ENCODE data around the gene CCDC127. TPM values are rescaled to one million over a fixed set of nuclear protein-coding genes. Genes with fewer than 3 reads are reported as not detected.

CCDC127 gene
- total RNA-seq, 1 donor from 2014 or later, result 7.0 TPM

DNA sequence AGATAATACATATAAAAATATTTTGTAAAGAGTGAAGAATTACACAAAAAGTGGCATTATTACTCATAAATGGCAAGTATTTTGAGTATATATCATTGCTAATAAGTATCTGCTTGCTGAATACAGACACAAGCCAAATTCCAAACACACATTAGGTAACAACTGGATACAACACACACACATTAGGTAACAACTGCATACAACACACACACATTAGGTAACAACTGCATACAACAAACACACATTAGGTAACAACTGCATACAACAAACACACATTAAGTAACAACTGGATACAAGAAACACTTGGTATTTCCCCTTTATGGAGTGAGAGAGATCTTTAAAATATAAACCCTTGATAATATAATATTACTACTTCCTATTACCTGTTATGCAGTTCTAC is 13.5 kb downstream of the CCDC127 start:
- no peak overlapping the region for H3K4me3 ChIP-seq
- no peak overlapping the region for H2AFZ ChIP-seq (replicated peaks)
- peaks cover 42% of the 10 kb centered on the region for H3K79me2 ChIP-seq (ENCODE audit: low read depth)
- H3K9me3 ChIP-seq (ENCODE audit: low read depth), result no peaks in the 10 kb centered on the region
- no peaks in the 10 kb centered on the region for H3K36me3 ChIP-seq
- no peak overlapping the region for H3K9ac ChIP-seq
- peaks cover 3% of the 10 kb centered on the region for H3F3A ChIP-seq (ENCODE audit: low read depth)
- H3K27ac ChIP-seq, result no peak overlapping the region
- Mint-ChIP-seq H3K4me1 (peaks cover 33% of the 10 kb centered on the region), H3K4me3 (no peak overlapping the region), H3K9me3 (no peaks in the 10 kb centered on the region), H3K27ac (no peak overlapping the region), H3K36me3 (peaks cover 25% of the 10 kb centered on the region), H3K27me3 (ENCODE audit: insufficient read depth, low read depth) (peaks cover 11% of the 10 kb centered on the region)
- peaks cover 63% of the 10 kb centered on the region for H4K20me1 ChIP-seq (ENCODE audit: low read depth)
- peaks cover 19% of the 10 kb centered on the region for H3K4me1 ChIP-seq
- no peaks in the 10 kb centered on the region for H3K27me3 ChIP-seq
- H3K4me2 ChIP-seq, result no peak overlapping the region
- TF ChIP-seq, protein P1, sequence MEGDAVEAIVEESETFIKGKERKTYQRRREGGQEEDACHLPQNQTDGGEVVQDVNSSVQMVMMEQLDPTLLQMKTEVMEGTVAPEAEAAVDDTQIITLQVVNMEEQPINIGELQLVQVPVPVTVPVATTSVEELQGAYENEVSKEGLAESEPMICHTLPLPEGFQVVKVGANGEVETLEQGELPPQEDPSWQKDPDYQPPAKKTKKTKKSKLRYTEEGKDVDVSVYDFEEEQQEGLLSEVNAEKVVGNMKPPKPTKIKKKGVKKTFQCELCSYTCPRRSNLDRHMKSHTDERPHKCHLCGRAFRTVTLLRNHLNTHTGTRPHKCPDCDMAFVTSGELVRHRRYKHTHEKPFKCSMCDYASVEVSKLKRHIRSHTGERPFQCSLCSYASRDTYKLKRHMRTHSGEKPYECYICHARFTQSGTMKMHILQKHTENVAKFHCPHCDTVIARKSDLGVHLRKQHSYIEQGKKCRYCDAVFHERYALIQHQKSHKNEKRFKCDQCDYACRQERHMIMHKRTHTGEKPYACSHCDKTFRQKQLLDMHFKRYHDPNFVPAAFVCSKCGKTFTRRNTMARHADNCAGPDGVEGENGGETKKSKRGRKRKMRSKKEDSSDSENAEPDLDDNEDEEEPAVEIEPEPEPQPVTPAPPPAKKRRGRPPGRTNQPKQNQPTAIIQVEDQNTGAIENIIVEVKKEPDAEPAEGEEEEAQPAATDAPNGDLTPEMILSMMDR (IDR thresholded peaks at IDR 0.05), result no peak
- no peak for TF ChIP-seq EZH2phosphoT487 (IDR thresholded peaks at IDR 0.05)
- no peak for TF ChIP-seq EZH2 (IDR thresholded peaks at IDR 0.05)
- no peak for DNase-seq (ENCODE audit: low spot score)

DNA sequence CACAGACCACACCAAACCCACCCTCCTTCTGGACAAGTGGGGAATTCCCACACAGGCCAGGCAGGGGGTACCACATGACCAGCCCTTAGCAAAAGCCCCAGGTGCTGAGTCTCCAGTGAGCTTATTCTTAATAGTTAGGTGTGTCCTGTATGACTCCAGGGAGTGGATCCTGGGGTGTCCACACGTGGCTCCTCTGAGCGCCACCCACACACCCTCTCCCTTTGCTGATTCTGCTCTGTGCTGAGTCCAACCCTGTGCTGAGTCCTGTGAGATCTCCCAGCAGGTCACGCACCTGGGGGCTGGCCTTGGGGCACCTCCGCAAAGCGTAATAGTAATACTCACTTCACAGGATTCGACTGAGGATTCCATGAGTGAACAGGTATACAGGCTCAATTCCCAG is 14.0 kb downstream of the CCDC127 start:
- no peak for TF ChIP-seq EZH2phosphoT487 (IDR thresholded peaks at IDR 0.05)
- TF ChIP-seq EZH2 (IDR thresholded peaks at IDR 0.05), result no peak
- TF ChIP-seq, protein P1 (IDR thresholded peaks at IDR 0.05), result no peak
- no peaks in the 10 kb centered on the region for H3K9me3 Mint-ChIP-seq
- H3K9me3 ChIP-seq (ENCODE audit: low read depth), result no peaks in the 10 kb centered on the region
- H3F3A ChIP-seq (ENCODE audit: low read depth), result peaks cover 3% of the 10 kb centered on the region
- no peak overlapping the region for H3K27ac Mint-ChIP-seq
- H3K27ac ChIP-seq, result no peak overlapping the region
- H3K4me1 Mint-ChIP-seq, result peaks cover 33% of the 10 kb centered on the region
- H2AFZ ChIP-seq (replicated peaks), result no peak overlapping the region
- peaks cover 19% of the 10 kb centered on the region for H3K4me1 ChIP-seq
- peaks cover 42% of the 10 kb centered on the region for H3K79me2 ChIP-seq (ENCODE audit: low read depth)
- no peak overlapping the region for H3K4me3 Mint-ChIP-seq
- H3K36me3 Mint-ChIP-seq, result peaks cover 25% of the 10 kb centered on the region
- H3K27me3 ChIP-seq, result no peaks in the 10 kb centered on the region
- H4K20me1 ChIP-seq (ENCODE audit: low read depth), result peaks cover 65% of the 10 kb centered on the region
- no peak for DNase-seq (ENCODE audit: low spot score)
- H3K4me3 ChIP-seq, result no peak overlapping the region
- no peak overlapping the region for H3K4me2 ChIP-seq
- no peak overlapping the region for H3K9ac ChIP-seq
- H3K27me3 Mint-ChIP-seq (ENCODE audit: insufficient read depth, low read depth), result peaks cover 11% of the 10 kb centered on the region
- H3K36me3 ChIP-seq, result no peaks in the 10 kb centered on the region

DNA sequence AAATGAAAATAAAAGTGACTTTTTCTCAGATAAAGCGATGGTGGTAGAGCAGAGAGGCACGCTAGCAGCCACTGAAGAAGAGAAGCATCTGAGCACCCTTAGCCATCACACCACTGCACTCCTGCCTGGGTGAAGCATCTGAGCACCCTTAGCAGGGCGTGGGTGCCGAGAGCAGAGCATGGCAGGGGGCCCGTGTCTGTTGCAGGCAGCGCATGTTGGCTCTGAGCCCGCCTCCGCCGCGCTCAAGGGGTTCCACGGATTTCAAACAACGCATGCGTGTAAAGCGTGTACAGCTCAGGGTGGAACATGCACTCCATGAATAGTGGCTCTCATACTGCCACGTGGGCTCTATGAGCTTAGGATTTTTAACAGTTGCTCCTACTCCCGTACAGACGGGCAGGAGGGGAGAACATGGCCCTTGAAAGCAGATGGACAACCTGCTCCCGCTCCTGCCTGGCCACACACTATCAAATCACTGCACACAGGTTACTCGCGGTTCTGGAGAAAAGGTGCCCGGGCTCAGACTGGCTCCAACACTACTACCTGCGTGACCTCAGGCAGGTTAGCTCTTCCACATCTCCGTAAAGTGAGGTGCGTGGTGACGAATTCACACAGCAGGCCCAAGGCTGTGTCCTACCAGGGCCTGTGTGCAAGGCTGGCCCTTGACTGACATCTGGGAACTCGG is 14.6 kb downstream of the CCDC127 start:
- Mint-ChIP-seq H3K36me3 (peaks cover 25% of the 10 kb centered on the region), H3K4me1 (peaks cover 33% of the 10 kb centered on the region), H3K27ac (no peak overlapping the region), H3K27me3 (ENCODE audit: insufficient read depth, low read depth) (peaks cover 11% of the 10 kb centered on the region), H3K9me3 (no peaks in the 10 kb centered on the region), H3K4me3 (no peak overlapping the region)
- H3K9me3 ChIP-seq (ENCODE audit: low read depth), result no peaks in the 10 kb centered on the region
- H3K36me3 ChIP-seq, result no peaks in the 10 kb centered on the region
- H3K4me2 ChIP-seq, result no peak overlapping the region
- no peak overlapping the region for H2AFZ ChIP-seq (replicated peaks)
- TF ChIP-seq EZH2 (IDR thresholded peaks at IDR 0.05) (no peak), EZH2phosphoT487 (IDR thresholded peaks at IDR 0.05) (no peak)
- TF ChIP-seq, protein P1 (IDR thresholded peaks at IDR 0.05), result no peak
- no peaks in the 10 kb centered on the region for H3K27me3 ChIP-seq
- H3K79me2 ChIP-seq (ENCODE audit: low read depth), result peaks cover 36% of the 10 kb centered on the region
- peaks cover 59% of the 10 kb centered on the region for H4K20me1 ChIP-seq (ENCODE audit: low read depth)
- no peak overlapping the region for H3K27ac ChIP-seq
- DNase-seq (ENCODE audit: low spot score), result no peak
- no peak overlapping the region for H3K4me3 ChIP-seq
- no peak overlapping the region for H3K9ac ChIP-seq
- H3K4me1 ChIP-seq, result peaks cover 19% of the 10 kb centered on the region
- H3F3A ChIP-seq (ENCODE audit: low read depth), result peaks cover 3% of the 10 kb centered on the region
